ENCODE data around the gene CST3. TPM values are rescaled to one million over a fixed set of nuclear protein-coding genes. Genes with fewer than 3 reads are reported as not detected.

The CST3 gene
- total RNA-seq, 6 donors from 2014 or later: 201 to 1,402 (median 970) TPM

DNA sequence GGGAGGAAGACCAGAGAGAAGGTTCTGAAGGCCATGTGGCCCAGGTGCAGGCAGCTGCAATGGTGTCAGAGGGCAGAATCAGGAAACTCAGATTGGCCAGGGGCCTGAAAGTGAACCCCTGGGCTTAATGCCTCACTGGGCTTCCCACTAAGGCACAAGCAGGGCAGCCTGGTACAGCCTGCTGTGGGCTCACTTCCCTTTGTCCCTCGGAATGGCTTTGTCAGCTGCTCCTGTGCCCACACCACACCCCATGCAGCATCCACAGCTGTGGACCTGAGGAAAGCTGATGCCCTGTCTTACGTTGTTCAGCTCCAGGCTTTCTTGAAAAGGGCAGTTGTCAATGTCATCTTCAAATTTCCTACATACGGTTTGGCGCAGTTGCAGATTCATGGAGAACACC, 34.4 kb downstream of the CST3 start:
- Histone ChIP-seq H3K4me3 (no peak overlapping the region), H3K27ac (no peak overlapping the region), H3K4me1 (peaks cover 0 to 7% (median 0%) of the 10 kb centered on the region in 4 donors), H3K9me3 (no peaks in the 10 kb centered on the region), H3K36me3 (no peaks in the 10 kb centered on the region), H3K27me3 (no peaks in the 10 kb centered on the region)
- no peak for ATAC-seq (ENCODE audit: low FRiP score in 2 of 2)
- no peak for DNase-seq
- TF ChIP-seq, protein P1, sequence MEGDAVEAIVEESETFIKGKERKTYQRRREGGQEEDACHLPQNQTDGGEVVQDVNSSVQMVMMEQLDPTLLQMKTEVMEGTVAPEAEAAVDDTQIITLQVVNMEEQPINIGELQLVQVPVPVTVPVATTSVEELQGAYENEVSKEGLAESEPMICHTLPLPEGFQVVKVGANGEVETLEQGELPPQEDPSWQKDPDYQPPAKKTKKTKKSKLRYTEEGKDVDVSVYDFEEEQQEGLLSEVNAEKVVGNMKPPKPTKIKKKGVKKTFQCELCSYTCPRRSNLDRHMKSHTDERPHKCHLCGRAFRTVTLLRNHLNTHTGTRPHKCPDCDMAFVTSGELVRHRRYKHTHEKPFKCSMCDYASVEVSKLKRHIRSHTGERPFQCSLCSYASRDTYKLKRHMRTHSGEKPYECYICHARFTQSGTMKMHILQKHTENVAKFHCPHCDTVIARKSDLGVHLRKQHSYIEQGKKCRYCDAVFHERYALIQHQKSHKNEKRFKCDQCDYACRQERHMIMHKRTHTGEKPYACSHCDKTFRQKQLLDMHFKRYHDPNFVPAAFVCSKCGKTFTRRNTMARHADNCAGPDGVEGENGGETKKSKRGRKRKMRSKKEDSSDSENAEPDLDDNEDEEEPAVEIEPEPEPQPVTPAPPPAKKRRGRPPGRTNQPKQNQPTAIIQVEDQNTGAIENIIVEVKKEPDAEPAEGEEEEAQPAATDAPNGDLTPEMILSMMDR (IDR thresholded peaks at IDR 0.05): no peak
- TF ChIP-seq POLR2AphosphoS5 (IDR thresholded peaks at IDR 0.05) (no peak), EP300 (IDR thresholded peaks at IDR 0.05) (no peak), POLR2A (IDR thresholded peaks at IDR 0.05) (no peak)
- WGBS, 2 donors: 77 to 81% methylated on average over 4 of the region's 4 CpGs

DNA sequence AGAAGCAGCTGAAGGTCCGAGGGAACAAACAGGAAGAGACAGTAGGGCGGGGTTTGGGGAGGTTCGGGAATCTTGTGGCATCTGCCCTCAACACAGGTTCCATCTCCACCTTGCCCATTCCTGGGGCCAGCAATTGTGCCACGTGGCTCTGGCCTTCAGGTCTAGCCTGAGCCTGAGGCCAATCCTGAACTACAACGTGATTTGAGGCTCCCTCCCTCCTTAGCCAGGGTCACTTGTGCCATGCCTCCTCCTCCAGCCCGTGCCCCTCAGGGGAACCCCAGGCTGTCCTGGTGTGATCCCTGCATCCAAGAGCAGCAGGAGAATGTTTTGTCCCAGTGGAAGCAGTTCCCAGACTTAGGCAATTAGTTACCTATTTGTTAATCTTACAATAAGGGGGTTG, 35.1 kb downstream of the CST3 start:
- Histone ChIP-seq H3K4me3 (no peak overlapping the region), H3K27ac (no peak overlapping the region), H3K27me3 (no peaks in the 10 kb centered on the region), H3K4me1 (peaks cover 0 to 7% (median 0%) of the 10 kb centered on the region in 4 donors), H3K9me3 (no peaks in the 10 kb centered on the region), H3K36me3 (no peaks in the 10 kb centered on the region)
- DNase-seq (peak in 1 of 2 donors; percentile 1), ATAC-seq (ENCODE audit: low FRiP score in 2 of 2) (no peak)
- no peak for TF ChIP-seq EP300 (IDR thresholded peaks at IDR 0.05)
- WGBS, 2 donors: 40 to 54% methylated on average over 4 to 6 of the region's 6 CpGs

DNA sequence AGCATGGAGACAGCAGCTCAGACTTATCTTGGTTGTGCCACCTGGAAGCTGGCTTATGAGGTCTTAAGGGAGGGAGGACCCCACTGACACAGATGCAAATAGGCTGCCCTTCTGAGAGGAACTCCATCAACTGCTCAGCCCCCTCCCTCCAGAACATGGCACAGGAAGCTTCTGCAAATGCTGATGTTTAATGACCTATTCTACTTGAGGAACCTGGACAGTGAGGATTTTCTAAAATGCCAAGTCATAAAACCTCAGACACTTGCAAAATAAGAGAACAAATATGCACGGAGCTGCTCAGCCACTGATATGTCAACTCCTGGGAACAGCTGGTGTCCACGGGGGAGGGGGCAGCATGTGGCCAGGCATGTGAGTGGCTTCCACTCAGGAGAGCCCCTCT, 35.5 kb downstream of the CST3 start:
- TF ChIP-seq, protein P1 (IDR thresholded peaks at IDR 0.05): no peak
- TF ChIP-seq EP300 (IDR thresholded peaks at IDR 0.05): no peak
- no peak for TF ChIP-seq POLR2AphosphoS5 (IDR thresholded peaks at IDR 0.05)
- TF ChIP-seq POLR2A (IDR thresholded peaks at IDR 0.05): no peak
- H3K9me3 ChIP-seq: no peaks in the 10 kb centered on the region
- H3K27me3 ChIP-seq: no peaks in the 10 kb centered on the region
- ATAC-seq (ENCODE audit: low FRiP score in 2 of 2): no peak
- whole genome bisulfite sequencing, 2 donors: 34 to 58% methylated on average over 2 of the region's 2 CpGs
- H3K36me3 ChIP-seq: no peaks in the 10 kb centered on the region
- no peak for DNase-seq
- H3K4me3 ChIP-seq: no peak overlapping the region
- peaks cover 0 to 7% (median 0%) of the 10 kb centered on the region in 4 donors for H3K4me1 ChIP-seq
- no peak overlapping the region for H3K27ac ChIP-seq

- DNase-seq (no peak), ATAC-seq (ENCODE audit: low FRiP score in 2 of 2) (no peak)
- Histone ChIP-seq H3K4me1 (peaks cover 0 to 5% (median 0%) of the 10 kb centered on the region in 4 donors), H3K36me3 (no peaks in the 10 kb centered on the region), H3K9me3 (no peaks in the 10 kb centered on the region), H3K27ac (no peak overlapping the region), H3K4me3 (no peak overlapping the region), H3K27me3 (no peaks in the 10 kb centered on the region)
- TF ChIP-seq POLR2A (IDR thresholded peaks at IDR 0.05) (no peak), EP300 (IDR thresholded peaks at IDR 0.05) (no peak), POLR2AphosphoS5 (IDR thresholded peaks at IDR 0.05) (no peak)
- TF ChIP-seq, protein P1 (IDR thresholded peaks at IDR 0.05): no peak
- WGBS, 2 donors: 70 to 77% methylated on average over 4 of the region's 4 CpGs
These were observed 36.0 kb downstream of the CST3 start for GRCh38 chr20:23601715-23602114.

GRCh38 chr20:23598481-23598880, 39.3 kb downstream of the CST3 start:
- ATAC-seq (ENCODE audit: low FRiP score in 2 of 2): no peak
- DNase-seq: no peak
- no peak overlapping the region for H3K27ac ChIP-seq
- H3K9me3 ChIP-seq: no peaks in the 10 kb centered on the region
- H3K36me3 ChIP-seq: no peaks in the 10 kb centered on the region
- H3K27me3 ChIP-seq: no peaks in the 10 kb centered on the region
- H3K4me3 ChIP-seq: no peak overlapping the region
- H3K4me1 ChIP-seq: no peaks in the 10 kb centered on the region
- TF ChIP-seq POLR2AphosphoS5 (IDR thresholded peaks at IDR 0.05): no peak
- TF ChIP-seq, protein P1 (IDR thresholded peaks at IDR 0.05): no peak
- no peak for TF ChIP-seq POLR2A (IDR thresholded peaks at IDR 0.05)
- TF ChIP-seq EP300 (IDR thresholded peaks at IDR 0.05): no peak
